COR-L47 (cell line): Measurements from ENCODE around the gene GAREM2.

Experiments
- DNase-seq: peaks from one replicate; lab custom pipeline; 2025; lab: John Stamatoyannopoulos, UW

The GAREM2 gene

GRCh38 chr2:26237868-26238267 lies 65.0 kb downstream of the GAREM2 start:
- no peak for DNase-seq

DNA sequence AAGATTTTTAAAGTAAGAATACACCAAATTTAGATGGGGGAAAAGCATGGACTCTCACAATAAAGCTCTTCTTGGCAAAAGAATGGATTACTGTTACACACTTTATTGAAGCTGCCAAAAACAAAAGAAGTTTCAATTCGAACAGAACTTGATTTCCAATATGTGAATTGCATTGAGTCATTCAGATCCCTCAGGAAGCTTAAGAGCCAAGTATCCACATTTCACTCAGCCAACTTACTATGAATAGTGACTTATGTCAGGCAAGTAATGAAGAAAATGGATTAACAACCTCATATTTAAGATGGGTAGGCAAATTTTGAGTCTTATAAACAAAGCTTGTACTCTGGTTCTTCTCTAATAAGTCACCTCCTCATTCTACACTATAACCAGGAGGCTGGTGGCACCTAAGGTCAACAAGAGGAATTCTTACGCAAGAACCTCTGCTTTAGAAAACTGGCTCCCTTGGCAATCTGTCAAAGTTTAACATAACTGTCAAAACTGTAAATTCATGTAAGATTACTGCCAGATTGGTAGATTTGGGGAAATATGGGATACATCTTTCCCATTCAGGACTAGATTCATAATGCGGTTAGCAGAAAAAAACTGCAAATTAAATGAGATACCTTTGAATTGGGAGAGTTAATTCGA lies 65.5 kb downstream of the GAREM2 start:
- DNase-seq = no peak
